CD8-positive, alpha-beta memory T cell (primary cell): ENCODE data around the gene MMP28. TPM values are rescaled to one million over a fixed set of nuclear protein-coding genes. Genes with fewer than 3 reads are reported as not detected.
A peak's percentile ranks its signal among the peaks of the same experiment; 100 is the strongest.

Source experiments
- CTCF ChIA-PET: fragments of 350-600 bp; sonication (Branson Sonifier 250); formaldehyde crosslinking; loops from one replicate; lab custom pipeline; 2021; ENCODE audit warnings: antibody characterized with exemption; lab: Charles Lee
- POLR2A ChIA-PET: fragments of 350-600 bp; sonication (Branson Sonifier 250); formaldehyde crosslinking; loops from one replicate; lab custom pipeline; 2021; ENCODE audit warnings: antibody characterized with exemption; lab: Charles Lee
- DNase-seq, 5 donors: peaks; one replicate each; pipeline versions ENCODE4 v3.0.0 to v3.0.0-alpha.2; 2020 to 2022; ENCODE audit warnings: mixed read lengths in 1 of 5
- H3K27ac ChIP-seq: one replicate; pipeline ENCODE4 v1.7.0; 2013; ENCODE audit warnings: low read depth, mild to moderate bottlenecking, low read length, moderate library complexity
- H3K27me3 ChIP-seq: 2 replicates; pipeline ENCODE4 v1.7.0; 2013; ENCODE audit warnings: low read length, mild to moderate bottlenecking; ENCODE audit not compliant: insufficient read depth, poor library complexity, severe bottlenecking
- H3K36me3 ChIP-seq: 2 replicates; pipeline ENCODE4 v1.7.0; 2013; ENCODE audit warnings: mild to moderate bottlenecking, low read length, moderate library complexity; ENCODE audit not compliant: insufficient read depth
- H3K4me1 ChIP-seq: 2 replicates; pipeline ENCODE4 v1.7.0; 2013; ENCODE audit warnings: mild to moderate bottlenecking, low read length, moderate library complexity; ENCODE audit not compliant: insufficient read depth
- H3K4me3 ChIP-seq: 2 replicates; pipeline ENCODE4 v1.7.0; 2013; ENCODE audit warnings: mild to moderate bottlenecking, low read length
- H3K9me3 ChIP-seq: 2 replicates; pipeline ENCODE4 v1.7.0; 2013; ENCODE audit warnings: mild to moderate bottlenecking, low read length
- H3K27ac Mint-ChIP-seq, 8 donors: one replicate each; pipeline ENCODE4 v1.8.0; 2020 to 2021; ENCODE audit warnings: mixed read lengths in 8 of 8, mild to moderate bottlenecking in 6 of 8, inconsistent platforms in 3 of 8, moderate library complexity in 3 of 8
- H3K27me3 Mint-ChIP-seq, 2 donors: one replicate each; pipeline ENCODE4 v1.8.0; 2020 to 2021; ENCODE audit warnings: mixed read lengths in 2 of 2, mild to moderate bottlenecking in 1 of 2, moderate library complexity in 1 of 2
- H3K36me3 Mint-ChIP-seq, 3 donors: one replicate each; pipeline ENCODE4 v1.8.0; 2020 to 2021; ENCODE audit warnings: mixed read lengths in 3 of 3, inconsistent platforms in 1 of 3, mild to moderate bottlenecking in 1 of 3
- H3K4me1 Mint-ChIP-seq, 3 donors: one replicate each; pipeline ENCODE4 v1.8.0; 2020 to 2021; ENCODE audit warnings: mixed read lengths in 3 of 3, inconsistent platforms in 1 of 3, mild to moderate bottlenecking in 1 of 3
- H3K4me3 Mint-ChIP-seq, 7 donors: one replicate each; pipeline ENCODE4 v1.8.0; 2020 to 2021; ENCODE audit warnings: mixed read lengths in 7 of 7, mild to moderate bottlenecking in 6 of 7, moderate library complexity in 4 of 7, inconsistent platforms in 2 of 7
- H3K9me3 Mint-ChIP-seq, 5 donors: one replicate each; pipeline ENCODE4 v1.8.0; 2020 to 2022; ENCODE audit warnings: mixed read lengths in 5 of 5, mild to moderate bottlenecking in 3 of 5, moderate library complexity in 2 of 5, inconsistent platforms in 1 of 5
- polyA plus RNA-seq: library from polyadenylated mRNA; unstranded; fragments of 300-500 nt; fragmentation: Illumina TruSeq; gene quantifications from one replicate; pipeline ENCODE4 v1.2.3, GENCODE V29; 2021
- total RNA-seq, 2 experiments: library from RNA; stranded (reverse); gene quantifications; one replicate each; pipeline ENCODE4 v1.2.3, GENCODE V29; 2021

The MMP28 gene
- total and polyA plus RNA-seq, 3 experiments from 2014 or later, result not detected

DNA sequence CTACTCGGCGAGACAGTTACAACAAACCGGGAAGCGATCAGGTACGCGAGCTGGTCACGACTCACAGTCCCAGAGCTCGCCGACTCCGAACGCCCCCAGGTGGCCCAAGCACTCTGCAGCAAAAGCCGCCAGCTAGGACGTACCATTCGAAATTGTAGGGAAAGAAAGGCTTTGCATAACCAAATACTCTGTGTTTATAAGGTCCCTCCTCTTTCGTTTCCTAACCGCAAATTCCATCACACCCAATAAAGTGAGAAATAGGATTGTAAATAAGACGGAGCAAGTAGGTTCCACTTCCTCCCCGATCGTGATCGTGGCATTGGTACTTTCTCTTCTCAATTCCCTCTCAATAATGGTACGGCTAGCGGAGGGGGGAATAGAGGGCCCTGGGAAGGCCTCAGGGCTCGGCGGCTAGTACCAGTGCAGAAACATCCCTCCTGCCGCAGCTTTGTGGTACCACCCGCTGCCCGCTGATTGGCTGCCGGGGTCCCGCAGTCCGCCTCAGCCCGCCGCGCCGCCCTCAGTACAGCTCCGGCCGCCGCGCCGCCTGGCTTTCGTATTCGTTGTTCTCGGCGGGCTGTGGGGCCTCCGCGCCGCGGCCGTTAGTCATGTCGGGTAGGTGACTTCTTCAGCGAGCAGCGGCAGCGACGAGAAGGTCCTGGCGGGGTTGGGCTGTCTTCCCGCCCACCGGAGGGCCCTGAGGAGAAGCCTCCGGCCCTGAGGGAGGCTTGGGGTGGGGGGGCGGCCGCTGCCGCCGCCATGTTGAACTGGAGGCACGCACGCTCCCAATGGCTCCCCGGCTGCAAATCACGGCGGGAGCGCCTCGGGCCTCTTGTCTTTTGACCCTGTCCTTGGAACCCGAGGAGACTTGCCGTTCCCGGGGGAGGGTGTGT, 13.8 kb upstream of the MMP28 start, which contains the start of gene TAF15:
TAF15 (plus strand) TSS at position 523 of the 893 bp plus-strand sequence; CDS start at position 609, 86 bp downstream.
- Histone ChIP-seq H3K9me3 (no peaks in the 10 kb centered on the region), H3K4me3 (peak within 1 kb of the TSS; percentile 83), H3K27ac (peak within 1 kb of the TSS; percentile 83), H3K27me3 (no peaks in the 10 kb centered on the region), H3K4me1 (peaks cover 44% of the 10 kb centered on the region), H3K36me3 (no peaks in the 10 kb centered on the region)
- Mint-ChIP-seq H3K4me3 (peak within 1 kb of the TSS; percentile 90 to 99 (median 97)), H3K27me3 (no peaks in the 10 kb centered on the region), H3K27ac (peak within 1 kb of the TSS; percentile 90 to 99 (median 97)), H3K4me1 (peaks cover 49 to 59% (median 49%) of the 10 kb centered on the region in 3 donors), H3K9me3 (no peaks in the 10 kb centered on the region), H3K36me3 (peaks cover 0 to 27% (median 0%) of the 10 kb centered on the region in 3 donors)
- CTCF ChIA-PET, result interaction anchor here (0.8 to 11.5 kb wide), 32 partner anchors 8 to 726 kb away, joined by 3 to 250 read pairs (median 4); partner anchors contain the start of genes AP2B1, C17orf50, CCL5 and PIGW
- POLR2A ChIA-PET, result interaction anchor here (0.6 to 3.4 kb wide), 22 partner anchors 12 to 746 kb away, joined by 3 to 66 read pairs (median 4); partner anchors contain the start of genes AP2B1, CCL5, MMP28 and NLE1
- peak; percentile 94 to 97 (median 97) for DNase-seq

DNA sequence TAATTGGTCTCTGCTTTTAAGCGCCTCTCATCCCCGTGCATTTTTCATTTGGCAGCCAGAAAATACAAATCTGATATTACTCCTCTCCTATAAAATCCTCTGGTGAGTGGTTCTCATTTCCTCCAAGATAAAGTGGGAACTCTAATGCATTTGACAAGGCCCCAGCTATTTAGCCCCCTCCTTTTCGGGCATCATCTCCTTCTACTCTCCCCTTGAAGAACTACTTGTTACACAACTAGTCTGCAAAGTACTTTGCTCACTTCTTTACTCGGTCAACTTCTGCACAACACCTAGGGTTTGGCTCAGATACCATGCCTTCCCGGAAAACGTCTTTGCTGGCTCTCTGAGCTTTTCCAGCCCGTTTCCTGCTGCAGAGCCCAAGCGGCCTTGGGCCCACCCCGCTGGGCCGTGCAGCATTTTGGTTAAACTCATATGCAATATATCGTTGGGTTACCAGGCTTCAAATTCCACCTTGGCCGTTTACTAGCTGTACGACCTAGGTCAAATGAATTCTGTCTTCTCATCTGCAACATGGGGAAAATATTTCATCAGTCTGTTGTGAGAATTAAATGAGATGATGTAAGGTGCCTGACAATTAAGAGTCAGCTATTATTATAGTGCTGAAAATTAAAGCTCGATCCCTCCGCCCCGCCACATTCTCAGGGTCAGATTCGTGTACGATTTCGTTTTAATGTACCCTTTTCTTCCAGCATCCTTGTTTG, 13.0 kb upstream of the MMP28 start:
- Mint-ChIP-seq H3K36me3 (peaks cover 0 to 23% (median 0%) of the 10 kb centered on the region in 3 donors), H3K4me1 (peaks cover 43 to 51% (median 44%) of the 10 kb centered on the region in 3 donors), H3K4me3 (peak overlapping the region; percentile 90 to 99 (median 97)), H3K9me3 (no peaks in the 10 kb centered on the region), H3K27me3 (no peaks in the 10 kb centered on the region), H3K27ac (peak overlapping the region; percentile 90 to 99 (median 97))
- DNase-seq, result no peak
- Histone ChIP-seq H3K4me1 (peaks cover 39% of the 10 kb centered on the region), H3K9me3 (no peaks in the 10 kb centered on the region), H3K4me3 (peak overlapping the region; percentile 83), H3K27ac (peak overlapping the region; percentile 83), H3K36me3 (no peaks in the 10 kb centered on the region), H3K27me3 (no peaks in the 10 kb centered on the region)
- POLR2A ChIA-PET, result interaction anchor here (0.6 to 3.4 kb wide), 18 partner anchors 12 to 745 kb away, joined by 3 to 66 read pairs (median 4); partner anchors contain the start of genes AP2B1, CCL5, MMP28 and NLE1
- CTCF ChIA-PET, result interaction anchor here (0.8 to 11.5 kb wide), 31 partner anchors 9 to 727 kb away, joined by 3 to 250 read pairs (median 4); partner anchors contain the start of genes C17orf50, CCL5 and PIGW

DNA sequence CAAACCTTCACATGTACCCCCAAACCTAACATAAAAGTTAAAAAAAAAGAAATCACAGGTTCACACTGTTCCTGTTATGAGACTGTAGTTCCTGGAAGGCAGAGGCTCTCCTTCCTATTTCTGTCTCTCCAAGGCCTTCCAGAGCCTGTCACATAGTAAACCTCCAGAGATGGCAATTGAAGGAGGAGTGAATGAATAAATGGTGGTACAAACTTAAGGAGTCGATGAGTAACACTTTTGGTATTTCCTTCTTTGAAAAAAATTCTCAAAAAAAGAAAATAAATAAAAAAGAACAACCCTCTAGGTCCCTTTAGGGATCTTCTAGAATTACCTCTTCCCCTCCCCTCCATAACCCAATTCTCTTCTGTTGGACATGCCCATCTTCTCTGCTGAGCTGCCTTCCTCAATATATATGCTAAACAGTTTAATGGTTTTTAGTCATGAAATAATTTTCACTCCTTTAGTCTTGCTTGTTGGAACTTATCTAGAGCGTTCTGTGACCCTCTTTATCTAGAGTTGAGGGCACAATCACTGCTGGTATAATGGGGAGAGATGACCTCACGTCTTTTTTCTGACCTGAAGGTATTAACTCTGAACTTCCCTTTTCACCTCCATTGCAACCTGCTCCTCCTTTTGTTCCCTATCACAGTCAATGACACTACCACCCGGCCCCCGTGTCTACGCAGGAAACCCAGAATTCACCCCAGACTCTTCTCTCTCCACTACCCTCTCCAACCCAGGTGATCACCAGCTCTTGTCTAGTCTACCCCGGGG, 12.1 kb upstream of the MMP28 start:
- peaks cover 31% of the 10 kb centered on the region for H3K4me1 ChIP-seq
- POLR2A ChIA-PET, result interaction anchor here (2.0 to 3.4 kb wide), 2 partner anchors 13 to 42 kb away, joined by 6 to 66 read pairs; partner anchors contain the start of gene MMP28
- DNase-seq, result no peak
- peaks cover 0 to 18% (median 0%) of the 10 kb centered on the region in 3 donors for H3K36me3 Mint-ChIP-seq
- H3K27ac ChIP-seq, result no peak overlapping the region
- H3K4me3 ChIP-seq, result no peak overlapping the region
- CTCF ChIA-PET, result interaction anchor here (1.2 to 11.5 kb wide), 7 partner anchors 8 to 60 kb away, joined by 4 to 250 read pairs (median 10); partner anchors contain the start of gene C17orf50
- H3K9me3 ChIP-seq, result no peaks in the 10 kb centered on the region
- no peaks in the 10 kb centered on the region for H3K27me3 ChIP-seq
- peak overlapping the region; percentile 90 to 99 (median 97) for H3K27ac Mint-ChIP-seq
- peaks cover 36 to 43% (median 36%) of the 10 kb centered on the region in 3 donors for H3K4me1 Mint-ChIP-seq
- H3K27me3 Mint-ChIP-seq, result no peaks in the 10 kb centered on the region
- H3K9me3 Mint-ChIP-seq, result no peaks in the 10 kb centered on the region
- H3K36me3 ChIP-seq, result no peaks in the 10 kb centered on the region
- H3K4me3 Mint-ChIP-seq, result peak overlapping the region in 6 of 7 donors; percentile 56 to 99 (median 86)

DNA sequence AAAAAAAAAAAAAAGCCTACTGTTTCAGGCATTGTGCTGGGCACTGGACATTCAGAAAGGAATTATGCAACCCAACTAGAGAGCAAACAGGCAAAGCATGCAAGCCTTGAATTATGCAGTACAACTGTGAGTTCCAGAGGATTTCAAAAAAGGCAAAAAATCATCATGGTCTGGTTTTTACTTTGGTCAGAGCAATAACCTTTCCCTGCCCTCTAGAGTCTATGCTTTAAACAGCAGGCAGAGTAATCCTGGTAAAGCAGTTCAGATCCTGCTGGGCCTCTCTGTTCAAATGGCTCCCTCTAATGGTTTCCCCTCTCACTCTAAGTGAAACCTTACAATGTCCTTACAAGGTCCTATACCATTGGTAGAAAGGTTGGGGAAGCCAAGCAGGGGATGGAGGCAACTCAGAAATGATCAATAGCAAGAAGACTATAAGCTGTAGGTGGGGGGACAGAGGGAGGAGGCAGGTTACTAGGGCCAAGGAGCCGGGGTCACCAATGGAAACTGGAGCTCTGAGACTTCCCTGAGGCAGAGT, 9.3 kb upstream of the MMP28 start:
- Mint-ChIP-seq H3K27ac (peak overlapping the region in 3 of 8 donors; percentile 9 to 60 (median 27)), H3K36me3 (peaks cover 0 to 9% (median 0%) of the 10 kb centered on the region in 3 donors), H3K4me3 (peak overlapping the region in 1 of 7 donors; percentile 10), H3K27me3 (peaks cover 5 to 7% of the 10 kb centered on the region in 2 donors), H3K9me3 (no peaks in the 10 kb centered on the region), H3K4me1 (peaks cover 16 to 23% (median 22%) of the 10 kb centered on the region in 3 donors)
- CTCF ChIA-PET, result interaction anchor here (0.6 to 11.5 kb wide), 6 partner anchors 9 to 629 kb away, joined by 3 to 250 read pairs (median 6); partner anchors contain the start of genes C17orf50 and MMP28
- Histone ChIP-seq H3K36me3 (no peaks in the 10 kb centered on the region), H3K4me3 (no peak overlapping the region), H3K27ac (no peak overlapping the region), H3K4me1 (peaks cover 20% of the 10 kb centered on the region), H3K27me3 (no peaks in the 10 kb centered on the region), H3K9me3 (no peaks in the 10 kb centered on the region)
- POLR2A ChIA-PET, result no interaction called here
- peak in 4 of 5 donors; percentile 12 to 71 (median 54) for DNase-seq

DNA sequence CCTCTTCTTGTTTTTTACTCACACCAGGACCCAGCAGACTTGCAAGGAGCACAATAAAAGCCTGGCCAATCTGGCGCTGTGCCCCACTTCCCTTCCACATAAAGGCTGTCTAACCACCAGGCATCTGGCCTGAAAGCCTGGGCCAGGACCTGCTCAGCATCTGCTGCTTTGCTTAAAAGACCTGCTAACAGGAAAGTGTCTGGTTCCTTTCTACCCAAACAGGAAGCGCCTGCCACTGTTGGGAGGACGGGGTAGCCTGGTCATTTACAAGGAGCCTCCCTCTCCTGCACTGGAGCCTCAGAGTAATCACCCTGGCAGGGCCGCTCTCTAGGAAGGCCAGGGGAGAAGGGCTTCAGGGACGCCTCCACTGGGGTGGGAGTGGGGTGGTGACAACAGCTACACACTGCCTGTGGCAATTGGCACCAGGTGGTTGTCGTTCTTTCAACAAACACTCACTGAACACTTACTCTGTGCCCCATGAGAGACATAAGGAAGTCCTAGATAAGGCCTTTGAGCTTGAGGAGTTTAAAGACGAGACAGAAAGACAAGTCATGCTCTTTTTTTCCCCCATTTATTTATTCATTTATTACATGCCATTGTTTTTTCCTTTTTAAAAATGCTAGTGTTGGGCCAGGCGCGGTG, 6.3 kb upstream of the MMP28 start:
- no peak overlapping the region for H3K4me3 ChIP-seq
- peak overlapping the region in 1 of 7 donors; percentile 6 for H3K4me3 Mint-ChIP-seq
- peak in 1 of 5 donors; percentile 38 for DNase-seq

DNA sequence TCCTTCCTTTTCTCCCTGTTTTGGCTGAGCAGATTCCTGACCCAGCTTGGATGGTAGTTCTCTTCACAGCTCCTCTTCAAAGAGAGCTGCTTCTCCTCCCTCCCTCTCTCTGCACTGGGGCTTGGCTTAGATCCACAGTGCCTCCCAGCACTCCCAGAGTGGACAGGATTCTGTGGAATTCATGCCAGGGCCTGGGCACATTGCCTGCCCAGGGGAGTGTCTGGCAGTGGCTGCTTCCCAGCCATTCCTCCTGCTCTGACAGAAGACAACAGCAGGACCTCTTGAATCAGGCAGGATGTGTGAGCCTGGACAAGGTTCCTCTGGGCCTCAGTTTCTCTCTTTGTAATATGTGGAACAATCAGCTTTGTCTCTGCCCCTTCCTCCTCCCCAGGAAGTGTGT, 4.5 kb upstream of the MMP28 start:
- H3K27me3 Mint-ChIP-seq, result peaks cover 26 to 41% of the 10 kb centered on the region in 2 donors
- POLR2A ChIA-PET, result interaction anchor here (0.5 kb wide), 1 partner anchor 546 kb away, joined by 6 read pairs; no protein-coding TSS in a partner anchor
- Histone ChIP-seq H3K27ac (no peak overlapping the region), H3K9me3 (no peaks in the 10 kb centered on the region), H3K36me3 (no peaks in the 10 kb centered on the region), H3K4me1 (peaks cover 16% of the 10 kb centered on the region), H3K27me3 (peaks cover 16% of the 10 kb centered on the region), H3K4me3 (no peak overlapping the region)
- no peak overlapping the region for H3K27ac Mint-ChIP-seq
- no peak for DNase-seq
- H3K9me3 Mint-ChIP-seq, result no peaks in the 10 kb centered on the region
- no peaks in the 10 kb centered on the region for H3K36me3 Mint-ChIP-seq
- CTCF ChIA-PET, result interaction anchor here (0.9 to 2.2 kb wide), 3 partner anchors 8 to 36 kb away, joined by 5 to 12 read pairs (median 6); no protein-coding TSS in a partner anchor
- H3K4me3 Mint-ChIP-seq, result no peak overlapping the region
- H3K4me1 Mint-ChIP-seq, result peaks cover 5 to 16% (median 9%) of the 10 kb centered on the region in 3 donors

More for the DNA sequence above, 6.3 kb upstream of the MMP28 start:
- Histone ChIP-seq H3K9me3 (no peaks in the 10 kb centered on the region), H3K27me3 (peaks cover 10% of the 10 kb centered on the region), H3K36me3 (no peaks in the 10 kb centered on the region), H3K27ac (no peak overlapping the region), H3K4me1 (peaks cover 11% of the 10 kb centered on the region)
- Mint-ChIP-seq H3K27ac (no peak overlapping the region), H3K27me3 (peaks cover 20 to 32% of the 10 kb centered on the region in 2 donors), H3K9me3 (no peaks in the 10 kb centered on the region), H3K4me1 (peaks cover 0 to 5% (median 5%) of the 10 kb centered on the region in 3 donors), H3K36me3 (no peaks in the 10 kb centered on the region)
- ChIA-PET POLR2A (no interaction called here), CTCF (interaction anchor here (1.4 kb wide), 1 partner anchor 38 kb away, joined by 5 read pairs; no protein-coding TSS in a partner anchor)
